PC-3 (cell line): ENCODE measurements around the gene RGS10. TPM values are rescaled to one million over a fixed set of nuclear protein-coding genes. Genes with fewer than 3 reads are reported as not detected.
A peak's percentile ranks its signal among the peaks of the same experiment; 100 is the strongest.

Experiments
- ATAC-seq: fragments of 200-7000 bp; cut with Tn5 transposase; 2 replicates; pipeline ENCODE4 v1.9.1; 2020; ENCODE audit warnings: mild to moderate bottlenecking, moderate library complexity
- BruUV-seq: library from RNA; stranded (reverse); fragments of 400-500 nt; replicated peaks from 2 replicates; lab custom pipeline; 2021; lab: Mats Ljungman, UMichigan
- CTCF ChIA-PET: fragments of 300-600 bp; sonication (Branson Sonifier 250); formaldehyde crosslinking; loops from one replicate; lab custom pipeline; 2022; ENCODE audit warnings: antibody characterized with exemption; lab: Charles Lee
- POLR2A ChIA-PET: fragments of 300-600 bp; sonication (Branson Sonifier 250); formaldehyde crosslinking; loops from one replicate; lab custom pipeline; 2022; ENCODE audit warnings: antibody characterized with exemption; ENCODE audit not compliant: unreplicated experiment; lab: Charles Lee
- DNase-seq: peaks from one replicate; pipeline ENCODE4 v3.0.0-alpha.2; 2015
- H2AFZ ChIP-seq: fragments of 300-600 bp; sonication (generic); 2 replicates; pipeline ENCODE4 v1.6.0; 2016; ENCODE audit warnings: antibody characterized with exemption, low read length
- H3F3A ChIP-seq: fragments of 300-600 bp; sonication (generic); one replicate; pipeline ENCODE4 v1.6.0; 2017; ENCODE audit warnings: antibody characterized with exemption, low read length, control low read depth, mild to moderate bottlenecking; ENCODE audit not compliant: unreplicated experiment
- H3K27ac ChIP-seq: fragments of 300-600 bp; sonication (generic); 2 replicates; pipeline ENCODE4 v1.5.1; 2016; ENCODE audit warnings: mild to moderate bottlenecking, low read length
- H3K27me3 ChIP-seq: fragments of 300-600 bp; sonication (generic); 2 replicates; pipeline ENCODE4 v1.6.1; 2016; ENCODE audit warnings: low read length, mixed read lengths
- H3K36me3 ChIP-seq: fragments of 300-600 bp; sonication (generic); 2 replicates; pipeline ENCODE4 v1.6.1; 2016; ENCODE audit warnings: low read depth, mixed run types, low read length, mixed read lengths
- H3K4me1 ChIP-seq: fragments of 300-600 bp; sonication (generic); 2 replicates; pipeline ENCODE4 v1.5.1; 2016; ENCODE audit warnings: low read length; ENCODE audit not compliant: insufficient read depth
- H3K4me2 ChIP-seq: fragments of 300-600 bp; sonication (generic); 2 replicates; pipeline ENCODE4 v1.6.0; 2016; ENCODE audit warnings: low read length
- H3K4me3 ChIP-seq: fragments of 300-600 bp; sonication (generic); 2 replicates; pipeline ENCODE4 v1.5.1; 2016; ENCODE audit warnings: mild to moderate bottlenecking, low read length, mixed read lengths
- H3K79me2 ChIP-seq: fragments of 300-600 bp; sonication (generic); 2 replicates; pipeline ENCODE4 v1.6.1; 2017; ENCODE audit warnings: low read length, mixed read lengths
- H3K9ac ChIP-seq: fragments of 300-600 bp; sonication (generic); 2 replicates; pipeline ENCODE4 v1.6.0; 2016; ENCODE audit warnings: mild to moderate bottlenecking, low read length
- H3K9me2 ChIP-seq: fragments of 300-600 bp; sonication (generic); replicated peaks from 2 replicates; pipeline ENCODE4 v1.6.1; 2016; ENCODE audit warnings: mixed run types, low read length, mixed read lengths
- H3K9me3 ChIP-seq: fragments of 300-600 bp; sonication (generic); 2 replicates; pipeline ENCODE4 v1.6.1; 2016; ENCODE audit warnings: low read length, mixed read lengths
- H4K20me1 ChIP-seq: fragments of 300-600 bp; sonication (generic); 2 replicates; pipeline ENCODE4 v1.6.1; 2016; ENCODE audit warnings: low read length, mixed read lengths
- EZH2 ChIP-seq: fragments of 300-600 bp; sonication (generic); IDR thresholded peaks from one replicate; pipeline ENCODE4 v1.6.1; 2017; ENCODE audit warnings: antibody characterized with exemption, mild to moderate bottlenecking, low read length; ENCODE audit not compliant: unreplicated experiment
- EZH2phosphoT487 ChIP-seq: fragments of 300-600 bp; sonication (generic); IDR thresholded peaks from 2 replicates; pipeline ENCODE4 v1.6.1; 2018; ENCODE audit warnings: mild to moderate bottlenecking, antibody characterized with exemption, low read length, borderline replicate concordance
- intact Hi-C: fragments of 100-400 bp; cut with micrococcal nuclease; formaldehyde crosslinking; loops from 2 replicates; pipeline ENCODE4 v1.9.0; 2023
- total RNA-seq: library from RNA; depleted of rRNA; stranded (reverse); fragments of >200 nt; gene quantifications from 2 replicates; pipeline ENCODE4 v1.2.3, GENCODE V29; 2014; rRNA removed
- TF ChIP-seq, protein P1 (sequence below): fragments of 300-600 bp; sonication (generic); conservative IDR thresholded peaks from 2 replicates; pipeline ENCODE4 v1.5.1; 2017; ENCODE audit warnings: antibody characterized with exemption, low read depth, mild to moderate bottlenecking, low read length

RGS10 gene
- total RNA-seq, 1 experiment from 2014 or later = 27.6 TPM

- TF ChIP-seq, protein P1, sequence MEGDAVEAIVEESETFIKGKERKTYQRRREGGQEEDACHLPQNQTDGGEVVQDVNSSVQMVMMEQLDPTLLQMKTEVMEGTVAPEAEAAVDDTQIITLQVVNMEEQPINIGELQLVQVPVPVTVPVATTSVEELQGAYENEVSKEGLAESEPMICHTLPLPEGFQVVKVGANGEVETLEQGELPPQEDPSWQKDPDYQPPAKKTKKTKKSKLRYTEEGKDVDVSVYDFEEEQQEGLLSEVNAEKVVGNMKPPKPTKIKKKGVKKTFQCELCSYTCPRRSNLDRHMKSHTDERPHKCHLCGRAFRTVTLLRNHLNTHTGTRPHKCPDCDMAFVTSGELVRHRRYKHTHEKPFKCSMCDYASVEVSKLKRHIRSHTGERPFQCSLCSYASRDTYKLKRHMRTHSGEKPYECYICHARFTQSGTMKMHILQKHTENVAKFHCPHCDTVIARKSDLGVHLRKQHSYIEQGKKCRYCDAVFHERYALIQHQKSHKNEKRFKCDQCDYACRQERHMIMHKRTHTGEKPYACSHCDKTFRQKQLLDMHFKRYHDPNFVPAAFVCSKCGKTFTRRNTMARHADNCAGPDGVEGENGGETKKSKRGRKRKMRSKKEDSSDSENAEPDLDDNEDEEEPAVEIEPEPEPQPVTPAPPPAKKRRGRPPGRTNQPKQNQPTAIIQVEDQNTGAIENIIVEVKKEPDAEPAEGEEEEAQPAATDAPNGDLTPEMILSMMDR = no peak
- no peak for TF ChIP-seq EZH2phosphoT487
- no peak for TF ChIP-seq EZH2
- CTCF ChIA-PET = no interaction called here
- DNase-seq (no peak), ATAC-seq (no peak)
- Histone ChIP-seq H3K9me2 (no peaks in the 10 kb centered on the region), H3K4me3 (no peak overlapping the region), H3K9me3 (no peaks in the 10 kb centered on the region), H3K4me1 (peaks cover 23% of the 10 kb centered on the region), H3K36me3 (no peaks in the 10 kb centered on the region), H3F3A (no peaks in the 10 kb centered on the region), H3K9ac (no peak overlapping the region), H3K27ac (no peak overlapping the region), H3K27me3 (no peaks in the 10 kb centered on the region), H3K4me2 (no peak overlapping the region), H3K79me2 (no peaks in the 10 kb centered on the region), H4K20me1 (no peaks in the 10 kb centered on the region), H2AFZ (no peak overlapping the region)
- POLR2A ChIA-PET = no interaction called here
- no TSS peak for BruUV-seq
- intact Hi-C loops = loop anchor here (5.0 kb wide), 1 partner anchor 91 kb away; the partner anchor contains the start of gene RGS10
These were observed 91.1 kb downstream of the RGS10 start for GRCh38 chr10:119451300-119451896.

DNA sequence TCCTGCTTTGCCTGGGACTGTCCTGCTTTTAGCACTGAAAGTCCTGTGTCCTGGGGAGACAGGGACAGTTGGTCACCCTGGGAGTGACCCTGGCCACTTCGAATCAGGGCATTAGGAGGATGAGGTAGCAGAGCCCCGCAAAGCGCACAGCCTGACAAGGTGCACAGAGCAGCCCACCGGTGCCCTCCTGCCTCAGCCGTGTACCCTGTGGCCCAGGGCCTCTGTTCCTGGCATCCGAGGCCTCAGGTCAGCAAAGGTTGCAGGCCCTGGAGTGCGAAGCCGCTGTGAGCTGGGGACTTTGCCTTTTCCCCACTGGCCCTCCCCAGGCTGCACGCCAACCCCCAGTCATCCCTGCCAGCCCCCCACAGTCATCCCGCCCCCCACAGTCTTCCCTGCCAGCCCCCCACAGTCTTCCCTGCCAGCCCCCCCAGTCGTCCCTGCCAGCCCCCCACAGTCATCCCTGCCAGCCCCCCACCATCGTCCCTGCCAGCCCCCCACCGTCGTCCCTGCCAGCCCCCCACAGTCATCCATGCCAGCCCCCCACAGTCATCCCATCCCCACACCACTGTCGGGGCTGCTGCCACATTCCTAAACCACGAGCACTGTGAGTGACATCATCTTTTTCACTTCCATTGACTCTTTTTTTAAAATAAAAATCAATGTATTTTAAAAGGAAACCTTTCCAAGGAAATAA is 91.8 kb downstream of the RGS10 start:
- DNase-seq (peak; percentile 29), ATAC-seq (no peak)
- Histone ChIP-seq H3K27me3 (no peaks in the 10 kb centered on the region), H3K27ac (peak overlapping the region; percentile 75), H3K79me2 (no peaks in the 10 kb centered on the region), H3K4me3 (peak overlapping the region; percentile 44; the same call in 1 of the 2 replicates), H3K9ac (peak overlapping the region; percentile 33; the same call in 1 of the 2 replicates), H3F3A (no peaks in the 10 kb centered on the region), H3K4me1 (peaks cover 23% of the 10 kb centered on the region), H3K9me3 (no peaks in the 10 kb centered on the region), H2AFZ (no peak overlapping the region), H3K36me3 (no peaks in the 10 kb centered on the region), H3K9me2 (no peaks in the 10 kb centered on the region), H4K20me1 (no peaks in the 10 kb centered on the region), H3K4me2 (peak overlapping the region; percentile 81)
- ChIA-PET CTCF (interaction anchor here (1.3 kb wide), 1 partner anchor 39 kb away, joined by 3 read pairs; no protein-coding TSS in a partner anchor), POLR2A (no interaction called here)
- TF ChIP-seq EZH2phosphoT487 = no peak
- no peak for TF ChIP-seq EZH2
- TF ChIP-seq, protein P1 = no peak
- BruUV-seq = no TSS peak
- intact Hi-C loops = loop anchor here (1.0 to 5.0 kb wide), 3 partner anchors 35 to 244 kb away; partner anchors contain the start of gene RGS10

Other genes with a start within 250 kb of the RGS10 start
- gene TIAL1, start 54.2 kb upstream of the RGS10 start, total RNA-seq = 42.8 and 46.6 TPM in 2 replicates
- 47.1 and 47.6 TPM in 2 replicates for gene BAG3, start 108.7 kb upstream of the RGS10 start, total RNA-seq
- 8.1 and 8.2 TPM in 2 replicates for gene INPP5F, start 183.3 kb upstream of the RGS10 start, total RNA-seq